ENCODE measurements around the gene NPAS2. TPM values are rescaled to one million over a fixed set of nuclear protein-coding genes. Genes with fewer than 3 reads are reported as not detected.
A peak's percentile ranks its signal among the peaks of the same experiment; 100 is the strongest.

The NPAS2 gene
- total RNA-seq, 1 donor from 2014 or later: 14.6 TPM

DNA sequence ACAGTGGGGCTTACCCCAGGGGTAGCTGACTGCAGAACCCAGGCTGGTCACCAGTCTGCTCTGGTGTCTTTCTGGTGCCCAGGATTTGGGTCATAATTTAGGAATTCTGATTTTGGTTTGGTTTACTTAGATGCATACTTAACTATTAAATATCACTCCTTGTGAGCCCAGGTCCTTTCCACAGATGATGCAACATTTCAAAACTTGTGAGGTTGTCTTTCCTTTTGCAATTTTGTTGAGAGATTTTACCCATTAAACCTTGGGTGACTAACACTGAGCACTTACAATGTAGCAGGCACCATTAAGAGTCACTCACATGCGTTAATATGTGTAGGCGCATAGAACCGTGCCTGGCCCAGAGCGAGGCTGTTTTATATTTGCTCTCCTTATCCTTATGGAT lies 120.3 kb downstream of the NPAS2 start:
- no peak for DNase-seq

DNA sequence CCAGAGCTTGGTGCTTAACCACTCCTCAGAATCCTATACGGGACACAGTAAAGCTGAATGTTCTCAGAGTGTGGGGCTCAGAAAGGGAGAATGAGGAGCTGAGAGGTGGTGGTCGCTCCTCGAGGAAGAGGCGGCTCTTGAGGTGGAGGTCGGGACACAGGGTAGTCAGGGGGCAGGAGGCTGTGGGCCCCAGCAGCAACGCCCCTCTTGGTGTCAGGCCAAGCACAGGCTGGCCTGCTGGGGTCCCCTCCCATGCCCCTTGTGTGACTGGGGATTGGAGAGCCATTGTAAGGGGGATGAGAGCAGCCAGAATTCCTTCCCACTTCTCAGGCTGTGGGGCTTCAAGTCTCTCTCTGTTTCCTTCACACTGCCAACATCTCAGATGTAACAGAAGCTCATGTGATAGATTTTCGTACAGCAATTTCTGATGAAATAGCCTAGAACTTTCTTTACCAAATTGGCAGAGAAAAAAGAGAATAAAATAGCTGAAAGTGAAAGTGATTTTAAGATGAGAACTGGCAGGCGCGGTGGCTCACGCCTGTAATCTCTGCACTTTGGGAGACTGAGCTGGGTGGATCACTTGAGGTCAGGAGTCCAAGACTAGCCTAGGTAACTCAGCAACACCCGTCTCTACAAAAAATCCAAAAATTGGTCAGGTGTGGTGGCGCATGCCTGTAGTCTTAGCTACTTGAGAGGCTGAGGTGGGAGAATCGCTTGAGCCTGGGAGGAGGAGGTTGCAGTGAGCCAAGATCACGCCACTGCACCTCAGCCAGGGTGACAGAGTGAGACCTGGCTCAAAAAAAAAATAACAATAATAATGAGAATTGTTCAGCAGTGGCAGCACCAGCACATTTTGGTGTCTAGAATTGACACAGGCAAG lies 121.1 kb downstream of the NPAS2 start:
- no peak for DNase-seq

- no peak for DNase-seq
These were observed 121.8 kb downstream of the NPAS2 start for GRCh38 chr2:100941646-100942240.

GRCh38 chr2:100944617-100945432 lies 124.9 kb downstream of the NPAS2 start:
- no peak for DNase-seq

DNA sequence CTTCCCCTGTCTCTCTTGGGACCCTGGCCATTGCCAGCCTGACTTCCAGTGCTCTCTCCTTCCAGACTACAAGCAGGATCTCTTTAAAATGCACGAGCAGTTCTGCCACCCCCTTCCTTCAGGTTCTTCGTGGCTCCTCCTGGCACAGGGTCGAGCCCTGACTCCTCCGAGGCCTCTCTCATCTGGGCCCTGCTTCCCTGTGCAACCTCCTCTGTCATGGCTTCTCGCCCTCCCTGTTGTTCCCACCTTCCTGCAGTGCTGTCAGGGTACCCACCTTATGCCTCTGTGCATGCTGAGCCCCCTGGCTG lies 125.4 kb downstream of the NPAS2 start:
- no peak for DNase-seq

DNA sequence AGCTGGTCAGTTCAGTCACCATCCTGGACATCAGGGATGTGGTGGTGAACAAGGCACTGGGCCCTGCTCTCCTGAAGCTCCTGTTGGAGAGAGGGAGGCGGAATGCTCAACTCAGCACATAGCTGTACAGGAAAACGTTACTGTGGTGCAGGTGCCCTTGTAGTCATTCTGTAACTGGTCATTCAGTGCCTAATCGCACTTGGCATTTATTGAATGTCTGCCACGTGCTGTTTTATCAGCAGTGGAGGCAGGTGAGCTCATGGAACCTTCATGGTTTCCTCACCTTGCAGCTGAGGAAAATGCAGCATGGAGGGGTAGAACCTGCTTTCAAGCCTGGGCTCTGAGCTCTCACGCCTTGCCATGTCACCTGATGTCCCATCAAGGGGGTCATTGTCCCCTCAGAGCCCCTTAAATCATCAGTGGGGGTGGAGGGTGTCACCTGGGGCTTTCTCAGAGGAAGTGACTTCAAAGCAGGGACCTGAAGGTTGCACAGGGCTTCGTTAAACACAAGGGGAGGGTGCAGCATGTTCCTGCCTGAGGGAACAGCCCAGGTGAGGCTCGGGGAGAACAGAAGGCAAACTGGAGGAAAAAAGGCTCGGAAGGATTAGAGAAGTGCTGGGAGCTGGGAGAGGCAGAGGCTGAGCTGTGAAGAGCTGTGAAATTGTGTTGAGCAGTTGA lies 126.1 kb downstream of the NPAS2 start:
- no peak for DNase-seq

- no peak for DNase-seq
These were observed 129.2 kb downstream of the NPAS2 start for GRCh38 chr2:100948942-100949811.

DNA sequence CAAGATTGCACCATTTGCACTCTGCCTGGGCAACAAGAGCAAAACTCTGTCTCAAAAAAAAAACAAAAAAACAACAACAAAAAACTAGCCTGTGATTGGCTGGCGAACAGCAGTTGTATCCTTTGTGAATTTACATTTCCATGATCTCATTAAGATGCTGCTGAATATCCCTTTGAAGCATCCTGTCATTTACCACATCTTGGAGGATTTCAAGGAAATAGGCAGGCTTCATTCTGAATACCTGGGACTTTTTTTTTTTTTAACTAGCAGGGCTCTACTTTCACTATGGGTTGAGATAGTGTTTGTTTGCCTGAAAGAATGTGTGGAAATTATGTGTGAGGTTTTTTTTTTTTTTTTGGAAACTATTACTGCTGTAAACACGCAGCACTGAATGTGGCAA lies 132.6 kb downstream of the NPAS2 start:
- no peak for DNase-seq

GRCh38 chr2:100953406-100954043 lies 133.6 kb downstream of the NPAS2 start:
- no peak for DNase-seq

- DNase-seq: no peak
These were observed 134.1 kb downstream of the NPAS2 start for GRCh38 chr2:100954044-100954420.

DNA sequence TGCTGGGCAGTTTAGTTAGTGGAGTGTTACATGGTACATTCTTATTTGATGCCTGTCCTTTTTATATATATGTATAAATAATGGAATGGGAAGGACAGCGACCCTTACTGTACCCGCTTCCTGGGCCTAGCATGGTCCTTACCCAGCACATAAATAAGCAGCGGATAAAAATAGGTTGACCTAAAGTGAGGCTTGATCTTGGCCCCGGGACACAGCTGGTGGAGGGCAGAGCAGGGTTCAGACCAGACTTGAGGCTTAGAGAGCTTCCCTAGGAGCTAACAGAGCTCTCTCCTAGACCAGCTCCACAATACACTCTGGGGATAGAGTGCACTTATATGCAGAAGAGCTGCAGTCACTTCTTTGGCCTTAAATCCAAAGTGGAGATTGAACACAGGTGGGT lies 135.3 kb downstream of the NPAS2 start:
- no peak for DNase-seq

DNA sequence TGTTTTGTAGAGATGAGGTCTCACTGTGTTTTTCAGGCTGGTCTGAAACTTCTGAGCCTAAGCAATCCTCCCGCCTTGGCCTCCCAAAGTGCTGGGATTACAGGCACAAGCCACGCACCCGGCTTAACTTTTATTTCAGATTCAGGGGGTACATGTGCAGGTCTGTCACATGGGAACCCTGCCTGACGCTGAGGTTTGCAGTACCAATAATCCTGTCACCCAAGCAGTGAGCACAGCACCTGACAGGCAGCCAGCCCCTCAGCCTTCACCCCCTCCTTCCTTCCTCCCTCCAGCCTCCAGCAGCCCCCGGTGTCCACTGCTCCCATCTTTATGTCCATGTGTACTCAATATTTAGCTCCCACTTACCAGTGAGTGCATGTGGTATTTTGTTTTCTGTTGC lies 136.1 kb downstream of the NPAS2 start:
- no peak for DNase-seq

GRCh38 chr2:100957996-100958653 lies 138.2 kb downstream of the NPAS2 start:
- peak; percentile 47 for DNase-seq

DNA sequence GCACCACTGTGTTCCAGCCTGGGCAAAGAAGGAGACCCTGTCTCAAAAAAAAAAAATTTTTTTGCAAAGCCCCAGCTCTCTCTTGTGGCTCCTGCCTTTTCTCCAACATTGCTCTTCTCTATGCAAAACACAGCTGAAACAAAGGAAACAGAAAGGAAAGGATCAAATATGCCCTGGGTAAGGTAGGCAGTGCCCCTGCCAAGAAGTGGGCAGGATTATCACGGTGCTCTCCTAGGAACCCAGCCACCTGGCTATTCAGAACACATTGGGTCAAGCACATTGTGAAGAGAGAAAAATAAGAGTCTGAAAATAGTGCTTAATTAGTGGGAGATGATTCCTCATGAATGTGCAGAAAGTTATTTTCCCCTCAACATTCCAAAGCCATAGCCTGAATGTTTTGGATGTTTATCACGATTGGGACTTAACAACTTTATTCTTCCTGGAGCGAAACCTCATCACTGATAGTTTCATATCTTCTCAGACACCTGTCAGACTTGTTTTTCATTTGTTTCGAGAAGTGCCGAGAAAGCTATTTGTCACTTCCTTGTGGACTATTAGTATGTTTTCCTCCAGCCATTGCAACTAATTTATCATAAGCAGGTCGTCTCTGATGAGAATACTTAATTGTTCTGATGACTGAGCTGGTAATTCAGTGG lies 139.4 kb downstream of the NPAS2 start:
- no peak for DNase-seq

GRCh38 chr2:100960688-100961087 lies 140.7 kb downstream of the NPAS2 start:
- DNase-seq: no peak

GRCh38 chr2:100962366-100963025 lies 142.6 kb downstream of the NPAS2 start:
- no peak for DNase-seq

DNA sequence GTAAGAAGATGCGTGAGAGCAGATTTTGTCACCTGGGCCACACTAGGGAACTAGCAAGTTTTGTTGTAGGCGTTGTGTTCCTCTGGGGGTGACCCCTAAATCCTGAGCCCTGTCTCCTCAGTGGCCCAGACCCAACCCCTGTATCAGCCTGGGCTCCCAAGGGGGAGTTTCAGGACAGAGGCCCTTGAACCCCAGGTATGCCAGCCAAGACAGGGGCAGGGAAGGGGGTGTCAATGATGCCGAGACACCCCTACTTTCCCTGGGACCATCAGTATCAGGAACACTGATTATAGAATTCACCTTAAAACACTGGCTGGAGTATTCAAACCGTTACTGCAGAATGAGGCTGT lies 143.1 kb downstream of the NPAS2 start:
- no peak for DNase-seq

DNA sequence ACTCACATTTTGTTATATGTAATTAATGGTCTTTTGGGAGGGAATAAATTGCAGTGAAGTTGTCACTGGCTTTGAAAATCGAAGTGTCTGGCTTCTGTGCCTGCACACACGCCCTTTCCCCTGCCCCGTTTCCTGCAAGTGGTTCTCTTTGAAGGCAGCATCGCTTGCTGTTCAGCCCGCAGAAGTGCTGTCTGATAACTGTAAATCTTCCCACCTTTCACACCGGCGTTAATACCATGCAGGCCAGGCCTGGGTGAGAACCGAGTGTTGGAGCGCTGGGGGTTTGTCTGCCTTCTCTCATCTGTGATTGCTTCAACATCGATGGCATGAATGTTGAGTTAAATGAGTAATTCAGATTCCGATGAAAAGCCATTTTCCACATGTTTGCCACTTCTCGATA lies 144.3 kb downstream of the NPAS2 start:
- no peak for DNase-seq

DNA sequence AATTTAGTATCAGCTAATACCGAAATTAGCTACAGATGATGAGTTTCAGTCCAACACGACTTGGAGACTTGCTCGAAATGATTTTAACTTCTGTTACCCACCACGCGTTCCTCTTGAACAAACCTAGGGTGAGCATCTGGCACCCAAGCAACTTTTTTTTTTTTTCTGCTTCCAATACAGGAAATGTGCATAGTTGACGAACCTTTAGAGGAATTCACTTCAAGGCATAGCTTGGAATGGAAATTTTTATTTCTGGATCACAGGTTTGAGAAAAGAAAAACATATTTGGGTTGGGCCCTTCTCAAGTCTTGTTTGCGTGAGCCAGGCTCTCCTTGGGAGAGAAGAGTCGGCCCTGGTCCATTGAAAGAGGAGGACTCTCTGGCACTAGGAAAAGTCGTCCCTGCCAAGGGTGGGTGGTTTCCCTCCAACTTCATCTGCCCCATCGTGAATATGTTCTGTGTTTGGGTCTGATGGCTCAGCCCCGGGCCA lies 144.8 kb downstream of the NPAS2 start:
- DNase-seq: peak; percentile 38
